NCI-H2029 treated with DMSO at 0.1 percent for 48 hours (cell line): ENCODE data around the gene RPS10.

Source experiments
- DNase-seq: peaks from one replicate; lab custom pipeline; 2025; lab: John Stamatoyannopoulos, UW

Gene RPS10

DNA sequence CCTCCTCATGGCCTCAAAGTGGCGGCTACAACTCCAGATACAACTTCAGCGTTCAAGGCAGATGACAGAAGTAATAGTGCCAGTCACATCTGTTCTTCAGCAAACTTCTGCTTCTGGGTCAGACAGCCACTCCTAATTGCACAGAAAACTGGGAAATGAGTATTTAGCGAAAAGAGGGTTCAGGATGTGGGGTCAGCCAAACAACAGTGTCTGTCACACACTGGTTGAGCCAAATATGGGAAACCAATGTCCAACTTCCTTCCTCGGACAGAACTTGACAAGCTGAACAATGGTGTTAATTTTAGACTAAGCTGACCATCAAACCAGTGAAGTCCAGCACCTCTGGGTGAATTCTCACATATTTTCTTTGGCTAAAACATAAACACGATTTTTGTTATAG, 55.5 kb downstream of the RPS10 start:
- no peak for DNase-seq

DNA sequence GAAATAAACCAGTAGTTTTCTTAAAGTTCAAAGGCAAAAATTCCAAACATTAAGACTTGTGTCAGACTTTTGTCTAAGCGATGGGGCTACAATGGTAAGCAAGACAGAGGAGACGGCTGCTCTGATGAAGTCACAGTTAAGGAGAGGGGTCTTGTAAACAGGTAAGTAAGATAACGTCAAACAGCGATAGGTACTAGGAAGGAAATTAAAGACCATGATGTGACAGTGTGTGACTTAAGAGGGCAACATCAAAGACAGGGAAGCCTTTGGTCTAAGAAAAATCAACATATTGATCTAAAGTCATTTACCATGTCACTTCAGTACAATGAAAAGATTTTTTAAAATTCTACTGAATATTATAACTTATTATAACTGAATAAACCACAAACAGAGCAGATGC, 56.5 kb downstream of the RPS10 start:
- DNase-seq: no peak
